Ureter (tissue), 1 donor: ENCODE results near the gene ILDR1. TPM values are rescaled to one million over a fixed set of nuclear protein-coding genes. Genes with fewer than 3 reads are reported as not detected.

Experiments used
- DNase-seq: peaks from one replicate; pipeline ENCODE4 v3.0.0-alpha.2; 2020; ENCODE audit warnings: low spot score
- total RNA-seq: library from RNA; stranded (reverse); gene quantifications from one replicate; pipeline ENCODE4 v1.2.4, GENCODE V29; 2023
- donor health status: DM: yes; HTN: yes; CAD: no.

ILDR1 gene
- total RNA-seq, 1 donor from 2014 or later = 16.3 TPM

DNA sequence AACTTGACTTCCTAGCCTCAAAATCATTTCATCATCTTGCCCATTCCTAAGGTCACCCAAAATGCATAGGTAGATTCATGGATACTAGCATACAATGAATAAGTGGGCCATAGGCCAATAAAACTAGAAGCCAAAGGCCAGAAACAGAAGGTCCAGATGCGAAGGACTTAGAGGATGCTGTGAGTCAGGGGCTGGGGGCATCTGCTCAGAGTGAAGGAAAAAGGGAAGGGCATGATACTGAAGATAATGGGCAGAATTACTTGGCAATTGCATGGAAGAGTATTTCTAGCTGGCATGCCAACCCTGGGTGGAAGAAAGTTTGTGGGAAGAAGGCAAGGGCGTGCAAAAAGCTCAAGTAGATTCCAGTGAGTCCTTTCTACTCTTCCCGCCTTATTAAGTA lies 27.5 kb downstream of the ILDR1 start:
- DNase-seq = no peak

- DNase-seq = no peak
Measured at GRCh38 chr3:121992601-121993560, 29.2 kb downstream of the ILDR1 start.

DNA sequence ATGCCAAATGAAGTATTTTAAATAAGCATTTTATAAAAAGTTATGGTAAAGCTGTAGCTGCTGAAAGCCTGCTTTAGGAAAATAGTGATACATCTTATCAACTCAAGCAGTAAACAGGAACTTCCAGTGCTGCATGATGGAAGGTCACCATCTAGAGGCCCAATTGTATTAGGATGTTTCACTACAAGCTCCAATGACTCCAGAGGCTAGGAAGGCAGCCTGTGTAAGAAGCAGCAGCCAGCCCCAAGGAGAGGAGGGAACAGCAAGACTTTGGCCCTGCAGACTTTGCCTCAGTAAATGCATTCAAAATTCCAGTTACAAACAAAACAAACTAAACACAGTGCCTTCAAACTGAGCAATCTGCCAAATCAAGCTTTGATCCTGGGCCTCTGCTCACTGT lies 32.1 kb downstream of the ILDR1 start:
- DNase-seq = no peak

DNA sequence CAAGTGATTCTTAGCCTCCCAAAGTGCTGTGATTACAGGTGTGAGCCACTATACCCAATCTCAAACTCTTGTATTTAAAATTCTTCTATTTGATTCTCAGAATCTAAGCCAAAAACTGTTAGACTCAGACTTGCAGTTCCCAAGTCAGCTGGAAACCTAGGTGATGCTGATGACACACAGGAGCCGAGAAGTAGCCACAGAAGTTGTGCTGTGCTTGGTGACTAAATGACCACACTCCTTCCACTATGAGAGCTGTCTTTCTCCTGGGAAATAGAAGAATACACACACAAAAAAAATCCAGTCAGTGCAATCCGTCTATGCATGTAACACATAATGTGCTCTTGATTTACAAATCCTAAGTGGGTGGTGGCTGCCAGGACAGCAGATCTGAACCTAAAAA lies 33.9 kb downstream of the ILDR1 start:
- DNase-seq = no peak

DNA sequence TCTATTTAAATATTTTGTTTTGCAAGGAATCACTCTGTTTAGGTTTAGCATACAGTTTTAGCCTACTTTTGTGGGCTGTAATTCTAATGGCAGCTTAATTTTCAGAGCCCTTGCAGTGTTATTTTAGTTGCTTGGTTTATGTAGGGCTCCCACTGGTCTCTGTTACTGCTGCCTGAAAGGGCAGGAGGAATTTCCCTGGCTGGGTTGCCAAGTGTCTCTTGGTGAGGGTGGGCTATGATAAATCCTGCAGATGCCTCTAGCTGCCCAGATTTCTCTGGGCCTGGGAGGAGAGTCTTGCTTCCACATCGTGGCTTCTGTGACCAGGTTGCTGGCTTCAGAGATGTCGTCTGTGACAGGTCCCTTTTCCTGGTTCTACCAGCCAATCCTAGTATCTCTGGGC lies 36.2 kb downstream of the ILDR1 start:
- no peak for DNase-seq

DNA sequence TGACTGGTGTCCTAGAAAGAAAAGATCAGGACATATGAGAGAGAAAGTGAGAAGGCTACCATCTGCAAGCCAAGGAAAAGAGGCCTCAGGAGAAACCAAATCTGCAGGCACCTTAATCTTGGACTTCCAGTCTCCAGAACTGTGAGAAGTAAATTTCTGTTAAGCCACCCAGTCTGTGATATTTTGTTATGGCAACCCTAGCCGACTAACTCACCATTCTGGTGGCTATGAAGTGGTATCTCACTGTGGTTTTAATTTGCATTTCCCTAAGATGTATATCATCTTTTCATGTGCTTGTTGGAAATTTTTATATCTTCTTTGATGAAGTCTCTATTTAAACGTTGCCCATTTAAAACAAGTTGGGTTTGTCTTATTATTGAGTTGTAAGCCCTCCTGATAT lies 40.6 kb downstream of the ILDR1 start:
- DNase-seq = no peak

- DNase-seq = no peak
Measured at GRCh38 chr3:121980450-121980796, 41.6 kb downstream of the ILDR1 start.

- no peak for DNase-seq
Measured at GRCh38 chr3:121979734-121980449, 42.2 kb downstream of the ILDR1 start.

- no peak for DNase-seq
Measured at GRCh38 chr3:121979246-121979645, 42.8 kb downstream of the ILDR1 start.

DNA sequence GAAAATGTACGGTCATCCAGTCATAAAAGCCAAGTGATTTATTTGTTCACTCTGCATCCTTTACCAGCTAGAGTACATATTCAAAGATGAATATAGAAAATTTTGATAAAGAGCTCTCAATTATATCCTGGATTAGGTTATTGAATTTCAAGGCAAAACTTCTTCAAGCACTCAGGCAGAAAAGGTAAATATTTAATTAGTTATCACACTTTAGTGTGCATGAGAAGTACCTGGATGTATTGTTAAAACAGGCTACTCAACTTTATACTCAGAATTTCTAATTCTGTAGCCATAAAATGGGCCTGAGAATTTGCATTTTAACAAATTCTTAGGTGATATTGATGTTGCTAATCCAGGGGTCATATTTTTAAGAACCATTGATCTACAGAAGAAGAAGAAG lies 45.3 kb downstream of the ILDR1 start:
- no peak for DNase-seq

DNA sequence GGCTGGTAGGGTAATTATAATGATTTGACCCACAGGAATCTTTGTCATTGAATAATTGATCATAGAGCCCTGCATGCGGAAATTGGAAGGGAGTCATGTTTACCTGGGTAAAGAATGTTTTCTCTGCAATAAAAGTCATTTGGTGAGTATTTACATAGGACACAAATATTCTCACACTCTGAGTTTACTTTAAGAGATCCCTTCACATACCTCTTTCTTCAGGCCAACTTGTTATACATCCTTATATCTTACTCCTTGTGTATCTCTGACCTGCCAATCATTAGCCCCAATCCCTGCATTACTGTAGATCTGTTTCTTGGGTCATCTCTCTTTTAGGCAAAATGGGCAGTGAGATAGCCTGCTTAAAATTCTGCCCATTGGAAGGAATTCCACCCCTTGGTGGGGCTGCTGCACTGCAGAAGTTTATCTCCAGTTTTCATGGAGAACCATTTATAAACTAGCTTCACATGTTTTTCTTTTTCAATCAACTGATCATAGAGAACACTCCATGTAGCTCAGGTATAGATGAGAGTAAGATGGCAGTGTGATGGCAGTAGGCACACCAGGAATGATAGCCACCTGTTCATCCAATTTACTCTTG lies 46.2 kb downstream of the ILDR1 start:
- no peak for DNase-seq

DNA sequence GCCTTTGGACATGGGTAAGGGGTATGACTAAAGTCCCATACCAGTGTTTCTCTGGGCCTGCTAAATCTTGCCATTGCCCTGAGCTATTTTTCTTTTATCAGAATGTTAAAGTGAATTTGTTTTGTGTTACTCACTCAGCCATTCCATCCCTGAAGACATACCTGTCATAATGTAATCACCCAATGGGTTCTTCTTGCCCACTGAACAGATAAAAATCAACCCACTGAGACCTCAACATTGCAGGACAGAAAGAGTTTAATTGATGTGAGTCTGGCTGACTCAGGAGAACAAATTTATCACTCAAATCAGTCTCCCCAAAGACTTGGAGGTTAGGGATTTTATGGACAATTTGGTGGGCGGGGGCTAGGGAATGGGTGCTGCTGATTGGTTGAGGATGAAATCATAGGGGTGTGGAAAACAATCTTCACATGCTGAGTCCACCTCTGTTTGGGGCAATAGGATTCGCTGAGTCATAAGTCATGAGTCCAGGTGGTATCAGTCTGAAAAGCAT lies 47.4 kb downstream of the ILDR1 start:
- no peak for DNase-seq

DNA sequence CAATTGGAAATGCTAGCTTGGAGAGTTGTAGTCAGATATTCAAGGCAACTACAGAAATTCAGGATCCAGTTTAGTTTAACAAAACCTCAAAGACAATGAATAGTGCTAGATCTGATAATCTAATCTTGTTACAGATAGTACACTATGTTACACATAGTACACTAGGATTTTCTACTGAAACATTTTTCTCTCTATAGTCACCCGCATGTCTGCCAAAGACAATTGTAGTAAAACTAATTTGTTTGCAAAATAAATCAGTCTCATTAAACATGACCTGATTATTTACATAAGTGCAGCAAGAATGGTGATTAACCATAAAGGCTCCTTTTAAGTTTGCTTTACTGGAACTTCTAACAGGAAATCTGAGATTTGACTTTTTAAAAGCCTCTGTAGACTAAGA lies 52.0 kb downstream of the ILDR1 start:
- DNase-seq = no peak

DNA sequence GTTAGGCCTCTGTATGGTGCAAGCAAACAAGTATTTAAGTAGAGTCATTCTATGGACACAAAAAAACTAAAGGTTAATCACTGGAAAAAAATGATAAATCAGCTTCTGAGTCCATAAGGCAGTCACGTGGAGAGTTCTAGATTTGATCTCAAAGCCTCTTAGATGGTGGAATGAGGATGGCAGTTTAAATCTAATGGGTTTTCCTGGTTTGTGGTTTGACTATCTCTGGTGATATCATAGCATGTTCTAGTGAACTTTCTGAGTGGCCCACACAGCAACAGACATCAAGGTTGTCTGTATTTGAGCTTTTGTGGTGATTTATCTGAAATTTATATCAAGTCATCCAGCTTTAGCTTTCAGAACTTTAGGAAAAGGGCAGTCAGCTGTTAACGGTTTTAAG lies 52.4 kb downstream of the ILDR1 start:
- no peak for DNase-seq

DNA sequence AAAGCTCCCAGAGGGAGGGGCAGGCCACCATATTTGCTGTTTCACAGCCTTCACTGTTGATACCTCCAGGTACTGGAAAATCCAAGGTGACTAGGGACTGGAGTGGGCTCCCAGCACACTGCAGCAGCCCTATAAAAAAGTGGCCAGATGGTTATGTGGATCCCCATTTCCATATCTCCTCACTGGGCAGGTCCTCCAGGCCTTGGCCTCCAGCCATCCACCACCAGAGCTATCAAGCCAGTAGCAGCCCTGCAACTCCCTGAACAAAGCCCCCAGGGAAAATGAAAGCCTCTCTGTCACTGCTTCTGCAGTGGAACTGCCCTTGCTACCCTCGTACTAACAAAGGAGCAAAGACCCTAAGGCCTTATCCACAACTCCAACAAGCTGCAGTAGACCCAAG lies 58.4 kb downstream of the ILDR1 start:
- no peak for DNase-seq

- no peak for DNase-seq
Measured at GRCh38 chr3:121962443-121962842, 59.6 kb downstream of the ILDR1 start.

DNA sequence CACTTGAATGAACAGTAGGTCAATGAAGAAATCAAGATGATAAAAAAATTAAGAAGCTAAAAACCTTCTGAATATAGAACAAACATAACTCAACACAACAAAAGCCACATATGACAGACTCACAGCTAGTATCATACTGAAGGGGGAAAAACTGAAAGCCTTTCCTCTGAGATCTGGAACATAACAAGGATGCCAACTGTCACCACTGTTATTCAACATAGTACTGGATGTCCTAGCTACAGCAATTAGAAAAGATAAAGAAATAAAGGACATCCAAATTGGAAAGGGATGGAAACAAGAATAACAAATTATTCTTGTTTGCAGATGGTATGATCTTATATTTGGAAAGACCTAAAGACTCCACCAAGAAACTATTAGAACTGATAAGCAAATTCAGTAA lies 60.8 kb downstream of the ILDR1 start:
- DNase-seq = no peak

GRCh38 chr3:121958801-121959200 lies 63.2 kb downstream of the ILDR1 start:
- no peak for DNase-seq

DNA sequence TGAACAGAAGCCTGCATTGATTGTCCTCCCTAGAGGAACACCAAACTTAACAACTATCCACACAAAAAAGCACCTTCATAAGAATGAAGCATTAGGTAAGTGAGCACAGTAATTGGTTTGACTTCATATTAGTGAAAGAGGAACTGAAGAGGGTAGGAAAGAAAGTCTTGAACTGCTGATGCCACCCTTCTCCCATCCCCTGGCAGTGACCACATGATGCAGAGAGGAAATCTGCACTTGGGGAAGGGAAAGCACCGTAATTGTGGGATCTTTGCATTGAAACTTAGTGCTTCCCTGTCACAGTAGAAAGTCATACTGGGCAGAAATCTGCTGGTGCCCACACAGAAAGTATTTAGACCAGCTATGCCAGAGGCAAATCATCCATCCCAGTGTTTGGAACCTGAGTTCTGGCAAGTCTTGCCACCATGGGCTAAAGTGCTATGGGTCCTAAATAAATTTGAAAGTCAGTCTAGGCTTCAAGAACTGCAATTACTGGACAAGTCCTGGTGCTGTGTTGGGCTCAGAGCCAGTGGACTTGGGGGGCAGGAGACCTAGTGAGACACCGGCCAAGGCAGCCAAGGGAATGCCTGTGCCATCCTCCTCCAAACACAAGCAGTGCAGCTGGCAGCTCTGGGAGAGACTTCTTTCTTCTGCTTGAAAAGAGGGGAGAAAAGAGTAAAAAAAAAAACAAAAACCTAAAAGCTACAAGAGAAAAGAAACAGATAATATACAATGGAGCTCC lies 64.2 kb downstream of the ILDR1 start:
- no peak for DNase-seq

- no peak for DNase-seq
Measured at GRCh38 chr3:121956363-121956762, 65.7 kb downstream of the ILDR1 start.

GRCh38 chr3:121951291-121951919 lies 70.6 kb downstream of the ILDR1 start:
- no peak for DNase-seq
